GM10266 (cell line): ENCODE results near the gene HSPA1A.
"Not testable (repeated sequence)": the region's sequence is repeated elsewhere in the genome, so short reads cannot be mapped to it uniquely, and the experiment has no call there.

Experiments
- DNase-seq: peaks from one replicate; pipeline ENCODE4 v3.0.0; 2012; ENCODE audit errors: extremely low spot score
- TF ChIP-seq, protein P1 (sequence below): IDR thresholded peaks from 2 replicates; pipeline ENCODE4 v1.5.1; 2012; ENCODE audit warnings: mild to moderate bottlenecking, low read depth; ENCODE audit not compliant: control insufficient read depth, insufficient read depth; ENCODE audit errors: missing control alignments

The HSPA1A gene

DNA sequence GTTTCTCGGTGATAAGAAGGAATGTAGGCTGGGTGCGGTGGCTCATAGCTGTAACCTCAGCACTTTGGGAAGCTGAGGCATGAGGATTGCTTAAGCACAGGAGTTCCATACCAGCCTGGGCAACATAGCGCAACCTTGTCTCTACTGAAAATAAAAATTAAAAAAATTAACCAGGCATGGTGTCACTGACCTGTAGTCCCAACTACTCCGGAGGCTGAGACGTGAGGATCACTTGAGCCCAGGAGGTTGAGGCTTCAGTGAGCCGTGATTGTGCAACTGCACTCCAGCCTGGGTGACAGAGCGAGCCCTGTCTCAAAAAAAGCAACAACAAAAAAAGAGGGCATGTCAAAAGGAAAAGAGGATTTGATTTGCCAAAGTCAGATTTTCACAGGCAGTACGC lies 43.4 kb downstream of the HSPA1A start:
- TF ChIP-seq, protein P1, sequence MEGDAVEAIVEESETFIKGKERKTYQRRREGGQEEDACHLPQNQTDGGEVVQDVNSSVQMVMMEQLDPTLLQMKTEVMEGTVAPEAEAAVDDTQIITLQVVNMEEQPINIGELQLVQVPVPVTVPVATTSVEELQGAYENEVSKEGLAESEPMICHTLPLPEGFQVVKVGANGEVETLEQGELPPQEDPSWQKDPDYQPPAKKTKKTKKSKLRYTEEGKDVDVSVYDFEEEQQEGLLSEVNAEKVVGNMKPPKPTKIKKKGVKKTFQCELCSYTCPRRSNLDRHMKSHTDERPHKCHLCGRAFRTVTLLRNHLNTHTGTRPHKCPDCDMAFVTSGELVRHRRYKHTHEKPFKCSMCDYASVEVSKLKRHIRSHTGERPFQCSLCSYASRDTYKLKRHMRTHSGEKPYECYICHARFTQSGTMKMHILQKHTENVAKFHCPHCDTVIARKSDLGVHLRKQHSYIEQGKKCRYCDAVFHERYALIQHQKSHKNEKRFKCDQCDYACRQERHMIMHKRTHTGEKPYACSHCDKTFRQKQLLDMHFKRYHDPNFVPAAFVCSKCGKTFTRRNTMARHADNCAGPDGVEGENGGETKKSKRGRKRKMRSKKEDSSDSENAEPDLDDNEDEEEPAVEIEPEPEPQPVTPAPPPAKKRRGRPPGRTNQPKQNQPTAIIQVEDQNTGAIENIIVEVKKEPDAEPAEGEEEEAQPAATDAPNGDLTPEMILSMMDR: no peak
- DNase-seq: no peak

DNA sequence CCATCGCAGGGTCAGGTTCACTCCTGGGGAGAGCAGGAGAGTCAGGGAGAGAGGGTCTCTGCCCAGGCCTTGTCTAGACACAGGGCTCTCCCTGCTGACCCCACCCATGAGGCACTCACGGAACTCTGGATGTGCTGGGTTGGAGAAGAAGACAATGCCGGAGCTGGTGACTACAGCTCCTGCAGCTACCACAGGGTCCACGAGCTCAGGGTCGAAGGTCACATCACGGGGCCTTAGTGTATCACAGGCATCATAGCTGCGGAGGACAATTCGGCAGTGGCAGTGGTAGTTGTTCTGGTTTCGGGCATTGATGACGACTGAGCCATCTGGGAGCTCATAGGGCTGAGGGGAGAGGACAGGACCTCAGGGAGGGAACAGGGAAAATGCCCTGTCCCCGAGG lies 44.6 kb downstream of the HSPA1A start:
- TF ChIP-seq, protein P1: no peak
- DNase-seq: no peak

DNA sequence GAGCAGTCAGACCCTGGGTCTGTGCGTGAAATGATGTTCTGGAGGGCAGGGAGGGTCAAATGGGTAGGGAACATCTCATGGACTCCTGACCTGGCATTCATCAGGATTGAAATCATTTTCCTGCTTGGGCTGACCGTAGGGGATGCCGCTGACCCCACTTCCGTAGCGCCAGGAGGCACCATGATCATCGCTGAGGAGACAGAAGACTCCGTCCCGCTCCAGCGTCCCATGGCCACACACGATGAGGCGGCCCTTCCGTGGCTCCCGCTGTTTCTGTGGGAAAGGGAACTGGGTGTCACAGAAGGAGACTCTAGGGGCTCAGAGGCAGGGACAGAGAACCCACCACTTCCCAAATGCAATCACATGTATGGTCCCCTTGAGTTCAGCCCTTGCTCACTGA lies 45.0 kb downstream of the HSPA1A start:
- TF ChIP-seq, protein P1: no peak
- DNase-seq: no peak

DNA sequence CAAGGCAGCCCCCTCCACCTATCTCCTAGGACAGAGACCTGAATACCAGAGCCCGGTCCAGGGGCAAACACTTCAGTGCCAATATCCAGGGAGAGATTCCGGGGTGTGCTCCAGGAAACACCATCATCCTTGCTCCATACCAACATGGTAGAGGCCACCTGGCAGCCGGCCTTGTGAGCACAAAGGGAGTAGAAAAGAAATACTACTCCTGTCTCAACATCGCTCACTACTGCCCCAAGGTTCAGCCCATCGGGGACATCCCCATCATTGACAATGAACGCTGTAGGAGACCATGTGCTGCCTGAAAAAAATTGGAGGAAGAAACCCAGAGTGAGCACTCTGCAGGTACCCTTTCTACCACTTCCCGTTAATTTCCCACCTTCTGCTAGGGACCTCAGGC lies 45.8 kb downstream of the HSPA1A start:
- DNase-seq: no peak
- TF ChIP-seq, protein P1: no peak

DNA sequence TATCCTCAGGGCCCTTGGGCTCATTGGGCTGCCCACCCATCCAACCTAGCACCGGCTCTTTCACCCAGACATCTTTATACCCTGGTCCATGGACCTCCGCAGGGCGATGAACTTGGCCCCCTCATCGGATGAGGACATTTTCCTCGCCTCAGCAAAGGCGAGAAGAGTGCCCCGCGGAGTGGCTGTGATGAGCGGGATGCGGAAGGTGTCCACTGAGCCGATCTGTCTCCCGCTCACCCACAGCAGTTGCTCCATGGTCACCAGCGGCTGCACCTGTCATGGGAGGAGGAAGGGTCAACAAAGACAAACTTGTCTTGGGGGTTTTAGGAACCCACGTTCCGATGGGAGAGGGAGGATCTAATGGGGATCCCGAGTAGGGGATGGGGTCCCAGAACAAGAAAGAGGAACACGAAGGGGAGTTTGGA lies 46.6 kb downstream of the HSPA1A start:
- TF ChIP-seq, protein P1: no peak

DNA sequence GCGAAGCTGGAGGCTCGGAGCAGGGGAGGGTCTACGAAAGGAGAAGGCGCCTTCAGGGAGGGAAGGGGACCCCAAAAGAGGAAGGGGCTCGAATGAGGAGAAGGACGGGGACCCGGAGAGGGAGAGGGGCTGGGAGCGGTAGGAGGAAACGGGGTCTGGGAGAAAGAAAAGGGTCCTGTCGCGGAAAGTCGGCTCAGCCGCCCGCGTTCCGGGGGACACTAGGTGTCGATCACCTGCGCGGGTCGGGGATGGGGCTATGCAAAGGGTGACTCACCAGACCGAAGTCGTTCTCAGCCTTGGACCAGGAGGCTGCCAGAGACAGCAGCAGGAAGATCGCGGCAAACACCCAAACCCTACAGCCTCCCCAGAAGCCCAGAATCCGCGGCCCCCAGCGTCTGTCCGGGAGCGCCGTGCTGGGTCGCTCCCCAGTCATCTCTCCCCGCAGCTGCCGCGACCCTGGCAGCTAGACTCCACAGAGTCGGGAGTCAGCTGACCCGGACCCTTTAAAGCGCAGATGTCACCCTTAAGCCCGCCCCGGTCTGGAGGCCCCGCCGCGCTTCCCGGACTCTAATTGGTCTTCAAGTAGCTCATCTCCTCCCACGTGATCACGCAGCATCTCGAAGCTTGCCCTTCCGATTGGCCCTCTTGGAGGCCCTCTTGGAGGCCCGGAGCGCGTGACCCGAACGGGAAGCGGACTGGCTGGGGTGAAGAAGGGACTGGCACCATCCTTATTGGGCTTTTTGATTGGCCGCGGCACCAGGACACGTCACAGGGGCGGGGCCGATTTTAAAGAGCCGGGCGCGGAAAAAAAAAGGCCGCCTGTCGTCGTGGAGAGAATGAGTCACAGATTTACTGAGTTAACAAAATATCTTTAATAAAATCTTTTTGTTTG lies 47.2 kb downstream of the HSPA1A start, which contains the start of gene NEU1:
Gene NEU1 (minus strand): TSS at position 478 of the 892 bp plus-strand sequence. CDS start 45 bp downstream, at position 433.
- TF ChIP-seq, protein P1: no peak

More for the DNA sequence above, 46.6 kb downstream of the HSPA1A start:
- no peak for DNase-seq

DNA sequence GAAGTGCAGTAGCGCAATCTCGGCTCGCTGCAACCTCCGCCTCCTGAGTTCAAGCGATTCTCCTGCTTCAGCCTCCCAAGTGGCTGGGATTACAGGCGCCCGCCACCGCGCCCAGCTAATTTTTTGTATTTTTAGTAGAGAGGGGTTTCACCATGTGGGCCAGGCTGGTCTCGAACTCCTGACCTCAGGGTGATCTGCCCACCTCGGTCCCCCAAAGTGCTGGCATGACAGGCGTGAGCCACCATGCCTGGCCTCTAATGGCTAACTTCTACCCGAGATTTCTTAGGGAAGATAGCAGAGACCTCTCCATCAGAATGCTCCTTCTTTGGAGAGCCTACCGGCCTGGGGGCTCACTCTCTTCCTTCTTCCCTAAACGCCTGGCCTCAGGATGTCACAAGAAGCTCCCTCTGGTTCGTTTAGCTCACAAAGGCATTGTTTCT lies 48.8 kb downstream of the HSPA1A start:
- DNase-seq: not testable (repeated sequence)

More for the DNA sequence above, 47.2 kb downstream of the HSPA1A start, which contains the start of gene NEU1:
- peak; percentile 99 for DNase-seq

DNA sequence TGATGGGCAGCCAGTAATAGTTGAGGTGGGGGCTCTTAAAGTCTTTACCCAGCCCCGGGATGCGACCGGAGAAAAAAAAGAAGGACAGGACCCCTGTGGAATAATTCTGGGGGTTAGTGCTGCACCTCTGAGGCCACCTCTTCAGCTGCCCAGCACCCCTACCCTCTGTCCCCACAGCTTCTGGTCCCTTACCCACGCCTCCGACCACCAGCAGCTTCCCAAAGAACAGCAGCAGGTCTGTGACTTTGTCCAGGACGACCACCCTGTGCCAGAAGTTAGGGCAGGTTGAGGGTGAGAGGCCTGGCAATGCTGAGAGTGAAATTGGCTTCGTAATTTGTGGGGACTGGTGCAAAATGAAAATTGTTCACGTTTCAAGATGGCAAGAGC lies 49.5 kb downstream of the HSPA1A start:
- TF ChIP-seq, protein P1: no peak
- DNase-seq: no peak
